HepG2 (cell line): ENCODE data around the gene RAB40C. TPM values are rescaled to one million over a fixed set of nuclear protein-coding genes. Genes with fewer than 3 reads are reported as not detected.
A peak's percentile ranks its signal among the peaks of the same experiment; 100 is the strongest.

ENCODE experiments used
- CBX5 ChIP-seq: sonication (generic); formaldehyde crosslinking; IDR thresholded peaks from 2 replicates; pipeline ENCODE4 v1.4.0; 2020; ENCODE audit warnings: missing genetic modification reagents, borderline replicate concordance
- CSRNP2 ChIP-seq: sonication (generic); formaldehyde crosslinking; conservative IDR thresholded peaks from 2 replicates; pipeline ENCODE4 v1.8.0; 2022; ENCODE audit warnings: low read depth, missing genetic modification reagents
- MEF2D ChIP-seq: sonication (generic); formaldehyde crosslinking; IDR thresholded peaks from 2 replicates; pipeline ENCODE4 v1.5.1; 2020; ENCODE audit warnings: mild to moderate bottlenecking, missing genetic modification reagents
- NFKBIZ ChIP-seq: IDR thresholded peaks from 2 replicates; pipeline ENCODE4 v1.6.1; 2018; ENCODE audit warnings: missing genetic modification reagents, missing compliant biosample characterization
- NR2F1 ChIP-seq, 2 experiments: fragments of 450-650 bp in 1 of 2; formaldehyde crosslinking in 1 of 2; IDR thresholded peaks; 2 replicates each; pipeline versions ENCODE4 v1.5.0 to v1.6.1; 2016 to 2020; ENCODE audit warnings: mild to moderate bottlenecking in 1 of 2, missing compliant biosample characterization in 1 of 2, missing genetic modification reagents in 1 of 2, moderate library complexity in 1 of 2
- PRDM10 ChIP-seq: sonication (generic); formaldehyde crosslinking; IDR thresholded peaks from 2 replicates; pipeline ENCODE4 v1.4.0; 2020; ENCODE audit warnings: low read depth, missing genetic modification reagents
- ZBTB26 ChIP-seq: IDR thresholded peaks from 2 replicates; pipeline ENCODE4 v1.6.1; 2016; ENCODE audit warnings: missing compliant biosample characterization, missing genetic modification reagents, borderline replicate concordance
- ZNF407 ChIP-seq: sonication (generic); formaldehyde crosslinking; IDR thresholded peaks from one replicate; pipeline ENCODE4 v1.5.1; 2020; ENCODE audit warnings: mild to moderate bottlenecking, missing genetic modification reagents; ENCODE audit errors: not compliant biosample characterization
- ZNF543 ChIP-seq: sonication (generic); formaldehyde crosslinking; IDR thresholded peaks from 2 replicates; pipeline ENCODE4 v1.4.0; 2020; ENCODE audit warnings: mild to moderate bottlenecking, missing genetic modification reagents
- ZXDC ChIP-seq: sonication (generic); formaldehyde crosslinking; IDR thresholded peaks from 2 replicates; pipeline ENCODE4 v1.5.0; 2020; ENCODE audit warnings: mild to moderate bottlenecking, missing genetic modification reagents
- polyA plus RNA-seq, 8 experiments: library from polyadenylated mRNA; depleted of rRNA in 3 of 8; stranded (reverse) in 7 of 8; unstranded in 1 of 8; fragments of >200 nt; fragmentation: Illumina TruSeq in 4 of 8; extraction: Trizol in 4 of 8; gene quantifications; 2 replicates each; pipeline versions ENCODE4 v1.2.1 to v1.2.3, GENCODE V29; 2011 to 2016; ENCODE audit warnings: low read depth in 4 of 8, missing spikeins in 1 of 8, mixed read lengths in 1 of 8; ENCODE audit not compliant: insufficient read depth in 1 of 8
- total RNA-seq, 5 experiments: library from RNA; depleted of rRNA; stranded (reverse); fragments of >200 nt; fragmentation: Illumina TruSeq; extraction: Trizol; gene quantifications; 2 replicates each; pipeline ENCODE4 v1.2.3, GENCODE V29; 2016; ENCODE audit warnings: low read depth in 1 of 5

The RAB40C gene
- total and polyA plus RNA-seq, 2 of the 13 experiments (the other 11 are each of a cell fraction or from before 2014, with no cell fraction given) = 7.7 to 11.5 TPM

GRCh38 chr16:585351-585750 lies 4.5 kb upstream of the RAB40C start (continued):
- TF ChIP-seq PRDM10 (CRISPR knock-in tag) (no peak), CBX5 (CRISPR knock-in tag) (no peak), NFKBIZ (CRISPR knock-in tag) (no peak), ZNF543 (CRISPR knock-in tag) (no peak), ZNF407 (CRISPR knock-in tag) (no peak), MEF2D (CRISPR knock-in tag) (no peak), ZXDC (CRISPR knock-in tag) (no peak), ZBTB26 (CRISPR knock-in tag) (no peak), NR2F1 (CRISPR knock-in tag; IDR thresholded peaks at IDR 0.05) (peak; percentile 22 to 80; a peak in 3 of 4 replicates), CSRNP2 (CRISPR knock-in tag) (no peak)
